Endothelial cell of umbilical vein (primary cell): ENCODE results near the gene PCGF5. TPM values are rescaled to one million over a fixed set of nuclear protein-coding genes. Genes with fewer than 3 reads are reported as not detected.

Experiments
- BruUV-seq: library from RNA; stranded (reverse); fragments of 400-500 nt; replicated peaks from 2 replicates; lab custom pipeline; 2021; lab: Mats Ljungman, UMichigan
- CTCF ChIA-PET: fragments of 300-600, 350-600 bp; sonication (Branson Sonifier 250); formaldehyde crosslinking; loops from one replicate; lab custom pipeline; 2021; ENCODE audit warnings: antibody characterized with exemption, inconsistent platforms; lab: Charles Lee
- POLR2A ChIA-PET: fragments of 300-600, 350-600 bp; sonication (Branson Sonifier 250); formaldehyde crosslinking; loops from one replicate; lab custom pipeline; 2021; ENCODE audit warnings: antibody characterized with exemption, inconsistent platforms; lab: Charles Lee
- DNase-seq: peaks from one replicate; pipeline ENCODE4 v3.0.0-alpha.2; 2011; ENCODE audit warnings: low read depth, low spot score
- FAIRE-seq: peaks from 2 replicates; lab custom pipeline; 2011; peaks lifted over from hg19 to GRCh38; lab: Jason Lieb, UNC
- H2AFZ ChIP-seq: 2 replicates; pipeline ENCODE4 v1.6.0; 2012; ENCODE audit warnings: low read depth, low read length, control low read depth, inconsistent platforms
- H3K27ac ChIP-seq: 2 replicates; pipeline ENCODE4 v1.5.1; 2011; ENCODE audit warnings: low read depth, mild to moderate bottlenecking, control low read depth, low read length, moderate library complexity; ENCODE audit not compliant: insufficient read depth
- H3K27me3 ChIP-seq, 2 experiments: 2 replicates each; pipeline versions ENCODE4 v1.6.0 to v1.6.1; 2011; ENCODE audit warnings: low read length in 2 of 2, mixed read lengths in 1 of 2; ENCODE audit not compliant: control insufficient read depth in 2 of 2, insufficient read depth in 2 of 2
- H3K36me3 ChIP-seq, 2 experiments: 2 replicates in 1 of 2; 3 replicates in 1 of 2; pipeline ENCODE4 v1.5.1; 2011; ENCODE audit warnings: low read length in 2 of 2, mild to moderate bottlenecking in 1 of 2, moderate library complexity in 1 of 2; ENCODE audit not compliant: control insufficient read depth in 2 of 2, insufficient read depth in 2 of 2; ENCODE audit errors: extremely low read depth in 1 of 2
- H3K4me1 ChIP-seq: 3 replicates; pipeline ENCODE4 v1.5.1; 2011; ENCODE audit warnings: mild to moderate bottlenecking, low read length; ENCODE audit not compliant: control insufficient read depth, insufficient read depth; ENCODE audit errors: extremely low read depth
- H3K4me2 ChIP-seq: 2 replicates; pipeline ENCODE4 v1.6.1; 2011; ENCODE audit warnings: low read length, control low read depth, mixed read lengths; ENCODE audit not compliant: insufficient read depth
- H3K4me3 ChIP-seq, 3 experiments: fragments of 200-600 bp in 1 of 3; sonication (generic), shearing (Covaris generic) in 1 of 3; replicated peaks in 1 of 3; 2 replicates each; pipeline ENCODE4 v1.5.1; 2011 to 2016; ENCODE audit warnings: control low read depth in 3 of 3, low read length in 3 of 3, mild to moderate bottlenecking in 2 of 3, inconsistent platforms in 1 of 3, low read depth in 1 of 3, moderate library complexity in 1 of 3; ENCODE audit not compliant: insufficient read depth in 1 of 3
- H3K79me2 ChIP-seq: 2 replicates; pipeline ENCODE4 v1.6.0; 2012; ENCODE audit warnings: low read length, inconsistent platforms; ENCODE audit not compliant: control insufficient read depth, insufficient read depth
- H3K9ac ChIP-seq: replicated peaks from 2 replicates; pipeline ENCODE3; 2011; ENCODE audit warnings: low read length, control low read depth; ENCODE audit not compliant: insufficient read depth; ENCODE audit errors: extremely low read depth
- H3K9me1 ChIP-seq: replicated peaks from 3 replicates; pipeline ENCODE4 v1.6.0; 2011; ENCODE audit warnings: mild to moderate bottlenecking, low read length; ENCODE audit not compliant: control insufficient read depth, insufficient read depth; ENCODE audit errors: extremely low read depth
- H3K9me3 ChIP-seq: replicated peaks from 2 replicates; pipeline ENCODE4 v1.5.1; 2012; ENCODE audit warnings: low read length, inconsistent platforms; ENCODE audit not compliant: control insufficient read depth, insufficient read depth
- H4K20me1 ChIP-seq: replicated peaks from 2 replicates; pipeline ENCODE3; 2011; ENCODE audit warnings: mild to moderate bottlenecking, low read length; ENCODE audit not compliant: control insufficient read depth, insufficient read depth; ENCODE audit errors: extremely low read depth
- CTCF ChIP-seq, 2 donors: IDR thresholded peaks; 1 replicate in 1 of 2; 2 replicates in 1 of 2; pipeline ENCODE4 v1.5.1; 2011; ENCODE audit warnings: low read length in 2 of 2, mild to moderate bottlenecking in 2 of 2, moderate library complexity in 2 of 2, control low read depth in 1 of 2, inconsistent platforms in 1 of 2, low read depth in 1 of 2; ENCODE audit not compliant: insufficient read depth in 1 of 2; ENCODE audit errors: extremely low read depth in 1 of 2
- EZH2 ChIP-seq: IDR thresholded peaks from 2 replicates; pipeline ENCODE4 v1.6.1; 2012; ENCODE audit warnings: borderline replicate concordance, low read depth, mild to moderate bottlenecking, moderate library complexity, low read length, inconsistent platforms; ENCODE audit not compliant: severe bottlenecking
- FOS ChIP-seq: IDR thresholded peaks from 2 replicates; pipeline ENCODE4 v1.6.1; 2011; ENCODE audit warnings: mild to moderate bottlenecking, low read length, moderate library complexity, borderline replicate concordance; ENCODE audit not compliant: insufficient read depth
- GATA2 ChIP-seq: IDR thresholded peaks from 2 replicates; pipeline ENCODE4 v1.7.0; 2011; ENCODE audit warnings: low read depth, mild to moderate bottlenecking, moderate library complexity, mixed read lengths, low read length; ENCODE audit not compliant: insufficient read length, insufficient read depth
- JUN ChIP-seq: IDR thresholded peaks from 2 replicates; pipeline ENCODE4 v1.6.1; 2011; ENCODE audit warnings: borderline replicate concordance, low read depth; ENCODE audit not compliant: insufficient read length, insufficient read depth
- MAX ChIP-seq: IDR thresholded peaks from 2 replicates; pipeline ENCODE4 v1.6.1; 2011; ENCODE audit not compliant: insufficient read depth, insufficient read length
- MYC ChIP-seq: IDR thresholded peaks from one replicate; pipeline ENCODE4 v1.6.1; 2011; ENCODE audit warnings: mild to moderate bottlenecking, low read depth, low read length
- POLR2A ChIP-seq: IDR thresholded peaks from 2 replicates; pipeline ENCODE4 v1.6.1; 2012; ENCODE audit warnings: low read depth, mild to moderate bottlenecking, control low read depth, low read length
- POLR2AphosphoS5 ChIP-seq: IDR thresholded peaks from 2 replicates; pipeline ENCODE4 v1.6.1; 2012; ENCODE audit warnings: low read depth, mild to moderate bottlenecking, control low read depth, low read length, moderate library complexity; ENCODE audit not compliant: insufficient read depth
- dilution Hi-C: fragments of 300-500 bp; cut with MboI; formaldehyde crosslinking; loops from one replicate; pipeline ENCODE4 v1.15.0; 2019; ENCODE audit warnings: low sequenced_read_pairs; ENCODE audit not compliant: extremely low pct_ligation_motif_present
- intact Hi-C: fragments of 100-400 bp; cut with micrococcal nuclease; formaldehyde crosslinking; loops from one replicate; pipeline ENCODE4 v1.10.0; 2022
- polyA plus RNA-seq, 4 experiments: library from polyadenylated mRNA; depleted of rRNA in 3 of 4; stranded (reverse) in 3 of 4; unstranded in 1 of 4; fragments of >200 nt; gene quantifications; 2 replicates each; pipeline versions ENCODE4 v1.2.1 to v1.2.3, GENCODE V29; 2011 to 2012; ENCODE audit warnings: missing spikeins in 1 of 4
- total RNA-seq: library from RNA; stranded (reverse); gene quantifications from 2 replicates; pipeline ENCODE4 v1.2.3, GENCODE V29; 2021

PCGF5 gene
- total and polyA plus RNA-seq, 2 donors (not counting 3 experiments of a cell fraction or from before 2014, with no cell fraction given): 25.0 to 29.8 TPM

- no peak overlapping the region for H3K4me2 ChIP-seq
- no peaks in the 10 kb centered on the region for H3K79me2 ChIP-seq
- intact Hi-C loops: no loop called here
Observed at GRCh38 chr10:91328320-91328984, 108.0 kb downstream of the PCGF5 start.

More at GRCh38 chr10:91328320-91328984, 108.0 kb downstream of the PCGF5 start:
- no peak overlapping the region for H3K4me3 ChIP-seq
- no TSS peak for BruUV-seq
- no peak overlapping the region for H3K9ac ChIP-seq
- no peaks in the 10 kb centered on the region for H3K9me3 ChIP-seq
- ChIA-PET CTCF (no interaction called here), POLR2A (no interaction called here)
- dilution Hi-C loops: no loop called here
- H3K27me3 ChIP-seq: peaks cover 0 to 1% of the 10 kb centered on the region in 2 experiments
- no peaks in the 10 kb centered on the region for H4K20me1 ChIP-seq
- TF ChIP-seq MAX (no peak), EZH2 (no peak), FOS (no peak), POLR2A (no peak), CTCF (IDR thresholded peaks at IDR 0.05; ENCODE audit: extremely low read depth in 1 of 2, insufficient read depth in 1 of 2, low read depth in 1 of 2, low read length in 2 of 2) (no peak), JUN (no peak), MYC (no peak), GATA2 (no peak), POLR2AphosphoS5 (no peak)
- no peak for DNase-seq
- no peak overlapping the region for H2AFZ ChIP-seq
- no peak overlapping the region for H3K27ac ChIP-seq
- H3K9me1 ChIP-seq: peaks cover 2% of the 10 kb centered on the region
- H3K4me1 ChIP-seq: no peaks in the 10 kb centered on the region
- no peaks in the 10 kb centered on the region for H3K36me3 ChIP-seq
- FAIRE-seq: no peak

Other genes starting within 250 kb of the PCGF5 start
- 7.7 and 10.7 TPM in 2 replicates for gene HECTD2, start 189.7 kb downstream of the PCGF5 start, total RNA-seq
- 3.5 and 4.2 TPM in 2 replicates for gene HECTD2, start 189.7 kb downstream of the PCGF5 start, polyA plus RNA-seq